ENCODE measurements around the gene TSPAN16.
"Not testable (repeated sequence)": the region's sequence is repeated elsewhere in the genome, so short reads cannot be mapped to it uniquely, and the experiment has no call there.

Gene TSPAN16

DNA sequence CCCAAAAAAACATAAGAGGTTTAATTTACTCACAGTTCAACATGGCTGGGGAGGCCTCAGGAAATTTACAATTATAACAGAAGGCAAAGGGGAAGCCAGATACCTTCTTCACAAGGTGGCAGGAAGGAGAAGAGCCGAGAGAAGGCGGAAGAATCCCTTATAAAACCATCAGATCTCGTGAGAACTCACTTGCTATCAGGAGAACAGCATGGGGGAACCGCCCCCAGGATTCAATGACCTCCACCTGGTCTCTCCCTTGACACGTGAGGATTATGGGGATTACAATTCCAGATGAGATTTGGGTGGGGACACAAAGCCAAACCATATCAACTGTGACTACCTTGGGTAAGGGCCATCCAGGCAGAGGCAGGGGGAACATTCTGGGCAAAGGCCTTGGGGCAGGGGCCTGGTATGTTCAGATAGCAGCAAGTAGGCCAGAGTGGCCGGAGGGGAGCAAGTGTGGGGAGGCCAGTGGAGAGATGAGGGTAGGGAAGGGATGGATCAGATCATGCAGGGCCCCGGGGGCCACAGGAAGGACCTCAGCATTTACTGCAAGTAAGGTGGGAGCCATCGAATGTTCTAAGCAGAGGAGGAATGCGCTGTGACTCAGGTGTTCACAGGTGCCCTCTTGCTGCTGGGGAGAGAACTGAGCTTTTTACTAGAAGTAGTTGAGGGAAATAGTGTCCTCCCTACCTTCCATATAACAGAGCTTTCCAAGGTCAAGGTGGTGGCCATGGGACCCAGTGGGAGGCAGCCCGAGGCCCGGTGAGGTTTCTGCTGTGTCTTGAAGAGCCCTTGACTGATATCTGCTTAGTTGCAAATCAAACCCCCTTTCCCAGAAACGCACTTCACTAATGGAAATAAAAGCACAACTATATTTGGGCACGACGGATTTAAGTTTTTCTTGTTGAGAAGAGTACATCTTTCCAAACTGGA, 25.5 kb downstream of the TSPAN16 start:
- DNase-seq: peak; percentile 41

DNA sequence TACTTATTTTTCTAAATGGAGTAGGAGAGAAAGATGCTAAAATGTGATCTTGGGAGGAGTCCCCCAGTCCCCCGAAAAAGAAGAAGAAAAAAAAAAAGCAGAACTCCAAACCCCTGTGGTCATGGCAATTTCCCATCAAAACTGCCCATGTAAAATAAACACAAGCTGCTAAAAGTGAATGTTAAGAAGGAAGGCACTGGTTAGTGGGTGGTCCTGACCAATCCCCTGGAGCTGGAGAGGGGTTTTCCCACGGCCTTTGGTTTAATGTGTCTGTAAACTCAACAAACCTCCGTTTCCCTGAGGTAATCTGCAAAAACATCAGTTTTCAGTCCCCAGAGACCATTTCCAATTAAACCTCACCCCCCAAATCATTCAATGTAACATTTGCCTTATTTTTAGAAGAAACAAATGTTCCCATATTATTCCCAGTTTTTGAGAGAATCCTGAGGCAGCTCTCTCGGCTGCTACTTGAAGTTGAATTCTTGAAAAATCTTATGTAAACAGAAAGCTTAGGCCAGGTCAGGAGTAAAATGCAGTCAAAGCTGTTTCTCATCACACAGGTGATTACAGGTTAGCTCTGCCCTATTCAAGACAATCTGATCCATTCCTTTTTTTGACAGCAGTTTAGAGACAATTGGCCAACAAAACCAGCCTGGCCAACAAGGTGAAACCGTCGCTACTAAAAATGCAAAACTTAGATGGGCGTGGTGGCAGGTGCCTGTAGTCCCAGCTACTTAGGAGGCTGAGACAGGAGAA, 26.5 kb downstream of the TSPAN16 start:
- no peak for DNase-seq

DNA sequence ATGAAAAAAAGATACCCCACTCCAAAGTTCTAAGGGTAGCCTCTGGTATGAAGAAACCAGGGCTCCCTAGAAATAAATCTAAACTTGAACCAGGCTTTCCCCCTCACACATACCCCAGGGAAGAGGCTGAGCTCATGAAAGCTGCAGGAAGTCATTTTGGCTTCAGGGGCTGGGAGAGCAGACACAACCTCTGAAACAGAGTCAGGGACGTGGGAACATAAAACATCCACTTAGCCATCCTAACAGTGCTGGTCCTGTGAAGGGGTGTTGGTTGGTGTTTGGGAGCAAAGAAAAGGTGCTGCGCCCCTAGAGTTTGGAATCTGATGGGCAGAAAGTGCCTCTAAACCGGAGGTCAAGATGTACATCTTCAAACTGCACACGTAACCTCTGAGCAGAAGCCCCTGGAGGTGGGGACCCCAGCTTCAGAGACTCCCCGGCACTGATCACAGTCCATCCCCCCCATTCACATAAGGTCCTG, 27.7 kb downstream of the TSPAN16 start:
- no peak for DNase-seq

DNA sequence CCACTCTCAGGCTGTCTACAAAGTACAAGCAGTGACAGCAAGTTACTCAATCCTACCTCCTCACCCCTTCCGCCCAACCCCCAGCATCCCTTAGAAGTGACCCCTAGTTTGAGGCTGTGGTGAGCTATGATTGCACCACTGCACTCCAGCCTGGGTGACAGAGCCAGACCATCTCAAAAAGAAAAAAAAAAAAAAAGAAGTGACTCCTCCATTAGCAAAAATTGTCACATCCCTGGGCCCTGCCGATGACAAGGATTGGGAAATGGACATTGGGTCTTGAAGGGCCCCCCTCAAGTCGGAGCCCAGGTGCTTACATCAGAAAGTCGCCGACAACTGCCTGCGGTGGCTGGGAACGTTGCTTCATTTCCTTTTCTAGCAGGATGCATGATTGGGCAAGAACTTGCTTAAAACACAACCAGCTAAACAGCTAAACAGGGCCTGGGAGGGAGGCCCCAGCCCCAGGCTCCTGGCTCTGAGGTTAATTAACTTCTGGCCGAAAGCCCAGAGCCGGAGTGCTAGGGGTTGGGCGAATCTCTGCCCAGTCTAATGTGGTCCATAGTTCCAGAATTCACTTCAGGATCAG, 28.2 kb downstream of the TSPAN16 start:
- peak; percentile 90 for DNase-seq

DNA sequence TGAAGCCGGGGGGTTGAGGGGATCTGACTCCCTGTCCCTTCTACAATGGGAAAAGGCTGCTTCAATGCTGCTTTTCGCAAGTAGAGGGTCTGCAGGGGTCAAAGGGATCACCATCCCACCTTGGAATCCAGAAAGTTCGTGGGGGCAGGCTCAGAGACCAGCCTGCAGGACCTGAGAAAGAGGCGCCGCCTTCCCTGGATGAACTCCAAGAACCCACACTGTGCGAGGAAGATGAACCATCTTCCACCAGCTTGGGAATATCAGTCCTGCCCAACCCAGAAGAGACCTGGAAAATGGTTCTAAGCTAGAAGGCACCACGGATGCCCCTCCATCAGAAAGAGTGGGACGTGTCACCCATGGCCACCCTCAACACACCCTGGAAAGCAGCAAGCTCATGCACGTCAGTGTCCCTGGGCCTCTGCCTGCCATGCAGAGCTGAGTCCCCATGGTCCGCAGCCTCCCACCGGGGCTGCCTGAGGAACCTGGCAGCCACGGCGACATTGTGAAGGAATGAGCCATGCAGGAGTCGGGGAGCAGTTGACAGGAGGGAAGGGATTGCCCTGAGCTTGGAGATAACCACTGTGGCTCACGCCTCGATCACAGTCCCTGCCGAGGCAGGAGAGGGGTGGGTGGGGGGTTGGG, 28.9 kb downstream of the TSPAN16 start:
- DNase-seq: no peak

DNA sequence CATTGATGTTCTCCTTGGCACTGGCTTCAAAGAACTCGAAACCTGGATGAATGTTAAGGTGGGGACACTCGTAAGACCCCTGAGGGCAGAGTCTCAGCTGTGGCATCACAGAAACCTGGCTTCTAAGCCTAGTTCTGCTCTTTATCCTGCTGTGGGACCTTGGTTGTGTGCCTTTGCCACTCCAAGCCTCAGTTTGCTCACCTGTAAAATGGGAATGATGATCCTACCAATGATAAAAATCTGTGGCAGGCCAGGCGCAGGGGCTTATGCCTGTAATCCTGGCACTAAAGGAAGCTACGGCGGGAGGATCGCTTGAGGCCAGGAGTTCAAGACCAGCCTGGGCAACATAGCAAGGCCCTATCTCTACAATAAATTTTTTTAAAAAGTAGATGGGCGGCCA, 29.6 kb downstream of the TSPAN16 start:
- no peak for DNase-seq

DNA sequence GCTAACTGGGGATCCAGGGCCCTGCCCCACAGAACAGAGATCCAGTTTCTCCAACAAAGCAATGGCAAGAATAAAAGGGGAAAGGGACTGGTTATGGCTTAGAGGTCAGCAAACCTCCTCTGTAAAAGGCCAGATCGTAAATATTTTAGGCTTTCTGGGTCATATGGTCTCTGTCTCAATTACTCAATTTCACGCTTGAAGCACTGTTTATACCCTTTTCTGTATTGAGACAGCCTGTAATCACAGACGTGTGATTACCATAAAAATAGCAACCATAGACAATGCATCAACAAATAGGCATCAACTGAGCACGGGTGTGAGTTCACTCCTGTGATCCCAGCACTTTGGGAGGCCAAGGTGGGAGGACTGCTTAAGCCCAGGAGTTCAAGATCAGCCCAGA, 34.2 kb downstream of the TSPAN16 start:
- DNase-seq: no peak

DNA sequence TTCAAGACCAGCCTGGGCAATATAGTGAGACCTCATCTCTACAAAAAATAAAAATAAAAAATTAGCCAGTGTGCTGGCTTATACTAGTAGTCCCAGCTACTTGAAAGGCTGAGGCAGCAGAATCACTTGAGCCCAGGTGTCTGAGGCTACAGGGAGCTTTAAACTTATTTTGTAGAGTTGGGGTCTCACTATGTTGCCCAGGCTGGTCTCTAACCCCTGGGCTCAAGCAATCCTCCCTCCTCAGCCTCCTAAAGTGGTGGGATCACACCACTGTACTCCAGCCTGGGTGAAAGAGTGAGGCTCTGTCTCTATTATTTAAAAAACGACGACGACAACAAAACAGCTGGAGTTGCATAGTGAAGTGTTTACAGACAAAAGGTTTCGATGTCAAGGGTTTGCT, 35.5 kb downstream of the TSPAN16 start:
- no peak for DNase-seq

DNA sequence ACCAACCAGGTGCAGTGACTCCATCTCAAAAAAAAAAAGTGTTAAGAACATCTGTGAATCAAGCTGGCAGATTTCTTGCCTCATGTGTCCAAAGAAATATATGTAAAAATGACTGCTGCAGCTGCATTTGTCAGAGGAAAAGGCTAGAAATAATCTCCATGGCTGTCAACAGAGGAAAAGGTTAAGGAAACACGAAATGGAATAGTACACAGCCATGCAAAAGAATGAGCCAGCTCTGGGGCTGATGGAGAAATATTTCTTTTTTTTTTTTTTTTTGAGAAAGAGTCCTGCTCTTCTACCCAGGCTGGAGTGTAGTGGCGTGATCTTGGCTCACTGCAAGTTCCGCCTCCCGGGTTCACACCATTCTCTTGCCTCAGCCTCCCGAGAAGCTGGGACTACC, 36.9 kb downstream of the TSPAN16 start:
- no peak for DNase-seq

DNA sequence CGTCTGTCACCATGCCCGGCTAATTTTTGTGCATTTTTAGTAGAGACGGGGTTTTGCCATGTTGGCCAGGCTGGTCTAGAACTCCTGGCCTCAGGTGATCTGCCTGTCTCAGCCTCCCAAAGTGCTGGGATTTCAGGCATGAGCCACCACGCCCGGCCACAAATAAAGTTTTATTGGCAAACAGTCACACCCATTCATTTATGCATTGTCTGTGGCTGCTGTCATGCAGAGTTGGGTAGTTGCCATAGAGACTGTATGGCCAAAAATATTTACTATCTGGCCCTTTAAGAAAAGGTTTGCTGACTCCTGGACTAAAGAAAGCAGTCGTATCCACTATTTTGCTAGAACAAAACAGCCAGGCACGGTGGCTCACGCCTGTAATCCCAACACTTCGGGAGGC, 37.9 kb downstream of the TSPAN16 start:
- DNase-seq: not testable (repeated sequence)

DNA sequence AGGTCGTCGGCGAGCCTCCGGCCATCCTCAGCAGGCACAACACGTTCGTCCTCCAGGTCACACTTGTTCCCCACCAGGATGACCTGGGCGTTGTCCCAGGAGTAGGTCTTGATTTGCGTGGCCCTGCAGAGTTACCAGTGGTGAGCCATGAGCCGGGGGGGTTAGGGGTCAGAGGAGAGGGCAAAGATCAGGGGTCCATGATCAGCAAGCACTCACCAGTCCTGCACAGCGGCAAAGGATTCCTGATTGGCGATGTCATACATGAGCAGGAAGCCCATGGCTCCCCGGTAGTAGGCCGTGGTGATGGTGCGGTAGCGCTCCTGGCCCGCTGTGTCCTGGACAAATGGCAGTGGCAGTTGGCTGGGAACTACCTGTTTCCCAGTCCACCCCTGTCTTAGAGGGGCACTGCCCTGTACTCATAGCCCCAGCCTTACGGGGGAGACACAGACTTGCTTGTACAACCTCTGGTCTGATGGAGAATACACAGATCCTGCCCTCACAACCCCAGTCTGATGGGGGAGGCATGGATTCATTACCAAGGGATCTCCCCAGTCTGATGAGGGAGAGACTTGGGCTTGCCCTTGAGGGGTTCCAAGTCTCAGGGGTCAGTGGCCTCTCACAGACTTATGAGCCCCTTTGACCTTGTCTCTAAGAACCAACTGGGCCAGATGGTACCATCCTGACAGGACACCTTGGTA, 39.6 kb downstream of the TSPAN16 start:
- DNase-seq: no peak

DNA sequence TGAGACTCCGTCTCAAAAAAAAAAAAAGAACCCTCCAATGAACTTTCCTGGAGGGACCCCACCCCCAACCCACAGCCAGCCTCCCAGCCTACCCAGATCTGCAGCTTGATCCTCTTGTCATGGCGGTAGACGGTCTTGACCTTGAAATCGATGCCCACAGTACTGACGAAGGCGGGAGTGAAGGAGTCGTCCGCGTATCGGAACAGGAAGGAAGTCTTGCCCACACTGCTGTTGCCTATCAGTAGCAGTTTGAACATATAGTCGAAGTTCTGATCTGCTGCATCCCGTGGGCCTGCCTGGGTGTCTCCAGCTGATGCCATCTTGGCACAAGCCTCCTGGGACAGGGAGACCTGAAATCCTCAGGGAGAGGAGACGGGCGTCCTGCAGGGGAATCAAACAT, 41.1 kb downstream of the TSPAN16 start:
- peak; percentile 72 for DNase-seq

DNA sequence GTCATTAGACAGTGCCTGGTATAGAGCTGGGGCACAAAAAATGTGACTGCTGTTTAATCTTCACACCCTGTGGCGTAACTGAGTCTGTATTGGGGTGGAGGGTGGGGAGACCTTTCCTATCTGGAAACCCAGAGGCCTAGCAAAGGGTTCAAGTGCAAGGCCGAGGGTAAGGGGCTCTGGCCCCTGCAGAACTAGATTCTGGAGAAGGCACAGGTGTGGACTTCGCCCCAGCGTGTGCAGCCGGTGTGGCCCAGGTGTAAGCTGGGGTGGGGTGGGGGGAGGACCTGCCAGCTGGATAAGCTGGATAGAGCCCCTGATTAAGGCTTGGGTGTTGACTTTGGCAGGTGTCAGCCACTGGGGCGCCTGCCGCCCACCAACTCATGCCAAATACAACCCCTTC, 42.2 kb downstream of the TSPAN16 start:
- no peak for DNase-seq

DNA sequence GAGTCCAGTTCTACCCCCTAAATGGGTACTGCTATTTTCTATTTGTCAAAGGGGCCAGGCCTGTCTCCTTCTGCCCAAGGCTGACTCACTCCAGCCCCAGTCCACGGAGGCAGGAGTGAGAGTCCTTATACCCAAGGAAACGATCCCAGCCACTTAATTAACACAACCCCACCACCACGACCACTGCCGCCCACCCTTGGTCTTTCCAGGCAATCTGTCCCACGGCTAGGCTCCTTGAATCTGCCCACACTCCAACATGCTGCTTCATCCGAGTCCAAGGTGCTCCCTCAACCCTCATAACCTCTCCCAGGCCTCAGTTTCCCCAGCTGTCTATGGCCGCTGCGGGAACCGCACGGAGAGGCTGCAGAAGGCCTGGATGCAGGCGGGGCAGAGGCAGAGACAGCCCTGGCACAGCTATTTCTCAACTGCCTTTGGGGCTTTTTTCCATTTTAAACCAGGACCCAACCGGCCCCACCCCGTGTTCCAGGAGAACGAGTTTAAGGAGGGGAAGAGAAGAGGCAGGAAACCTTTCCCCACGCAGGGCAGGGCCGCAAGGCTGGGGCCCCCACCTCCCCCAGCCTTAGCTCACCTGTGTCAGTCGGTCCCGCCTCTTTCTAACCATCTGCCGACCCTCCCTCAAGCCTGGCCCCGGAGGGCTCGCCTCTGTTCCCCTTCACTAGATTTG, 42.8 kb downstream of the TSPAN16 start:
- DNase-seq: no peak

DNA sequence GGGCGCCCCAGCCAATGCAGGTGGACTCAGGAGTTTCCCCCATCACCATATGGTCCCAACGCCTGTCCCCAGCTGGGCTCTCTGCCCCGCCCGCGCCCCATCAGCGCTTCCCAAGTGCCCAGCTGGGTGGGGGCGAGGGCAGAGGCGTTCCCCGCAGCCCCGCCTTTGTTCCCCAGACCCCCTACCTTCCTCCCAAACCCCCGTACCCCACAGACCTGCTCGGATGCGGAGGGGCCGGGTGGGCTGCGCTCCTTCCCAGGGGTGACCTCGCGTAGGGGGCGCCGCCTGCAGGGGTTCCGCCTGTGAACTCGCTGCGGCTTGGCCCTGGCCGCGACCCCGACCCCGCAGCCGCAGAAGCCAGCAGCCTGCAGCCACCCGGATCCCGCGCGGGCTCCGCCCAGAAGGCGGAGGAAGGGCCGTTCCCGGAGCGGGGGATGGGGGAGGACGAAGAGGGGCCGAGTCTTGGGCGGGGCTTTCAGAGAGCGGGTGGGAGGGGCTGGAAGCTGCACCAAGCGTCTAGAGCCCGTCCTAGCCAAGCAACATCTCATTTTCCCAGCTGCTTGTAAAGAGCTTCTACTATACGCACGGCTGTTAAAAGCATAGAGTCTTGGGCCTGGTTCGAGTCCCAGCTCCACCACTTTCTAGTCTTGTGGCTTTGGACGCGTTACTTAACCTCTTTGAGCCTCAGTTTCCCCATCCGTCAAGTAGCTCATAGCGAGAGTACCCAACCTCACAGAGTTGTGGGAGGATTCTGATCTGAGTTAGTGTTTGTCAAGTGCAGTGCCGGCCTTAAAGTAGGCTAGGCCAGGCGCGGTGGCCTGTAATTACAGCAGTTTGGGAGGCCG, 43.5 kb downstream of the TSPAN16 start, which contains the start of gene RAB3D:
Gene RAB3D (minus strand): TSS at position 404 of the 845 bp plus-strand sequence. CDS start 2,258 bp downstream, outside the sequence.
- DNase-seq: peak; percentile 98

DNA sequence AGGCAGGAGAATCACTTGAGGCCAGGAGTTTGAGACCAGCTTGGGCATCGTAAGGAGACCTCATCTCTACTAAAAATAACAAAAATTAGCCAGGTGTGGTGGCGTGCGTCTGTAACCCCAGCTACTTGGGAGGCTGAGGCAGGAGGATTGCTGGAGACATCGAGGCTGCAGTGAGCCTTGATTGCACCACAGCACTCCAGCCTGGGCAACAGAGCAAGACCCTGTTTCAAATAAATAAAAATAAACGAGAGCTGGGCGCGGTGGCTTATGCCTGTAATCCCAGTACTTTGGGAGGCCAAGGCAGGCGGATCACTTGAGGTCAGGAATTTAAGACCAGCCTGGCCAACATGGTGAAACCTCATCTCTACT, 44.1 kb downstream of the TSPAN16 start:
- not testable (repeated sequence) for DNase-seq

DNA sequence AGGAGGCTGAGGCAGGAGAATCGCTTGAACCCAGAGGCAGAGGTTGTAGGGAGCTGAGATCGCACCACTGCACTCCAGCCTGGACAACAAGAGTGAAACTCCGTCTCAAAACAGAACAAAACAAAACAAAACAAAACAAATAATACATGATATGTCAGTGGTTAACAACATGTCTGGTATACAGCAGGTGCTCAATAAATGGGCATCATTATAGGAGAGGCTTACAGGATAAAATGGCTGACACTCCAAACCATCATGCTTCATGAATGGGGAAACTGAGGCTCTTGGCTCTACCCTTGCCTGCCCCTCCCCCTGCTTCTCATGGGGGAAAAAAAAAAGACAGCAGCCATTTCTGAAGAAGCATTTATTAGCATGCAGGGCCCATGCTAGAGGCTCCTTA, 46.5 kb downstream of the TSPAN16 start:
- no peak for DNase-seq

DNA sequence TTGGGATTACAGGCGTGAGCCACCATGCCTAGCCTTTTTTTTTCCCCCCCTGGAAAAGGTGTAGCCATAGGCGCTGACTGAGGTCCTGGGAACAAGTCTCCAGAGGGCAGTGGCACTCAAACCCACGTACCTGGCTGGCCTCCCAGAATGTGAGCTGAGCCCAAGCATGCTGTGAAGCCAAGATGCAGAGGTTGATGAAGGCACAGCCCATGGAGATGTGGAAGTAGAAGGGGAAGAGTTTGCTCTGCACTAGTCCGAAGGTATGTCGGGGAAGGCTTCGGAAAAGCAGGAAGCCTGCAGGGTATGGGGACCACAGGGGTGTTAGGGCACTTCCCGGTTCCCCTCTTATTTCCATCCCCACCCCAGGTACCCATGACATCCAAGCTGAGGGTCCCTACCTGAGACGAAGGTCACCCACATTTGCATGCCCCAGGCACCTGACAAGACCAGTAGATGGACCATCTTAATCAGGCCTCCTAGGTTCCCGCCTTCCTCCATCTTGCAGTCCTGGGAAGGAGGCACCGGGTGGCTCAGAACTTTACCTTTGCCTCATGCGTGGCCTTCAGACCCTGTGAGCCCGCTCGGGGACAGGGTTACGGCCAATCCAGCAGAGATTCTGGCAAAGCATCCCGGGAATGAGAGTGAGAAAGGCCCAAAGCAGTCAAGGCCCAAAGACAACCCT, 49.3 kb downstream of the TSPAN16 start:
- DNase-seq: no peak

DNA sequence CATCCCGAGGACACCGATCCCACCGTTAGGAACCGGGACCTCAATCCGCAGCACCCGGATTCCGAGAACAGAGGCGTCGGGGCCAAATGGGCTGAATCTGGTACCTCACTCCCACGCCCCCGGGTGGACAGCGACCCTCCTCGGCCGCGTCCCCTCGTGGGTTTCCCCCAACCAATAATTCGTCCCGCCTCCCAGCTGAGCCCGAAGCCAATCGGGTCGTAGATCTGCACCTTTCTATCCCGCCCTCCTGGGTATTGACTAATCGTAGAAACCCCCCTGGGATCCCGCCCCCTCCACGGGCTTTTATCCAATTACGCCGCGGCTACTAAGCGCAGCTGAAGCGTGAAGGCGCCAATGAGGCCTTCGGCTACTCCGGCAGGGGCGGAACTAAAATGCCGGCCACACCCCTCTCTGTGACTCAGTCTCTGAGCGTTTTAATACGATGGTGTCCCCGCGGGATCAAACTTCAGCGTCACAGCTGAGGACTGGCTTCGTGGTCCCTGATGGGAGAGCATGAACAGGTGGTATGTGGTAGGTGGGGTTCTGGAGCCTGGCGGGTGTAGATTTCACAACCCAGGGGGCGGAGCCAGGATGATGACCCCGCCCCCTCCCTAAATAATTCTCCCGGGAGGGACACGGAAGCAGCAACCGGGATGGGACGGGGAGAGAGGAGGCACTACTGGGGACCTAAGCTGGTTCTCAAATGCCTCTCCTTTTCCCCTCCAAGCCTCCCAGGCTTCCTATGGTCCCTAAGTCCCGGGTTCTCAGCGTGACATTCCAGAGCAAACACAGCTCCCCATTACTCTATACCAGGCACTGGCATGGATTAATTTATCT, 50.4 kb downstream of the TSPAN16 start, which contains the start of the genes CCDC159 and TMEM205:
Gene CCDC159 (plus strand): TSS at position 416 of the 837 bp plus-strand sequence. CDS start 88 bp downstream, at position 504.
Gene TMEM205 (minus strand): TSS at position 165 of the 837 bp plus-strand sequence. CDS start 649 bp downstream, outside the sequence.
- peak; percentile 100 for DNase-seq
